Frontal cortex (tissue), 4 donors: ENCODE data around the gene SMIM8. TPM values are rescaled to one million over a fixed set of nuclear protein-coding genes. Genes with fewer than 3 reads are reported as not detected.

Experiments used
- DNase-seq, 2 donors: peaks; one replicate each; pipeline ENCODE4 v3.0.0; 2012; ENCODE audit warnings: low spot score in 2 of 2
- FAIRE-seq: peaks from 2 replicates; lab custom pipeline; 2012; peaks lifted over from hg19 to GRCh38; lab: Jason Lieb, UNC
- total RNA-seq: library from RNA; depleted of rRNA; stranded (reverse); fragments of >200 nt; gene quantifications from one replicate; pipeline ENCODE4 v1.2.3, GENCODE V29; 2014
- donor health status: control.
- donor health status: control.
- donor health status: control.

The SMIM8 gene
- total RNA-seq, 1 donor from 2014 or later, result 29.8 TPM

DNA sequence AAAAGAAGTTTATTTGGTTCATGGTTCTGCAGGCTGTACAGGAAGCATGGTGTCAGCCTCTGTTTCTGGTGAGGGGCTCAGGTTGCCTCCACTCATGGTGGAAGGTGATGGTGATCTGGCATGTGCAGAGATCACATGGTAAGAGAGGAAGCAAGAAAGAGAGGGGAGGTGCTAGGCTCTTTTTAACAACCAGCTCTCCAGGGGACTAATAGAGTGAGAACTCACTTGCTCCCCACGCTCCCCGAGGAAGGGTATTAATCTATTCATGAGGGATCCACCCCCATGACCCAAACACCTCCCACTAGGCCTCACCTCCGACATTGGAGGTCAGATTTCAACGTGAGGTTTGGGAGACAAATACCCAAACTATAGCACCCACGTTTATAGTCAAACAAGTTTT, 10.6 kb downstream of the SMIM8 start:
- FAIRE-seq (no peak), DNase-seq (no peak)

DNA sequence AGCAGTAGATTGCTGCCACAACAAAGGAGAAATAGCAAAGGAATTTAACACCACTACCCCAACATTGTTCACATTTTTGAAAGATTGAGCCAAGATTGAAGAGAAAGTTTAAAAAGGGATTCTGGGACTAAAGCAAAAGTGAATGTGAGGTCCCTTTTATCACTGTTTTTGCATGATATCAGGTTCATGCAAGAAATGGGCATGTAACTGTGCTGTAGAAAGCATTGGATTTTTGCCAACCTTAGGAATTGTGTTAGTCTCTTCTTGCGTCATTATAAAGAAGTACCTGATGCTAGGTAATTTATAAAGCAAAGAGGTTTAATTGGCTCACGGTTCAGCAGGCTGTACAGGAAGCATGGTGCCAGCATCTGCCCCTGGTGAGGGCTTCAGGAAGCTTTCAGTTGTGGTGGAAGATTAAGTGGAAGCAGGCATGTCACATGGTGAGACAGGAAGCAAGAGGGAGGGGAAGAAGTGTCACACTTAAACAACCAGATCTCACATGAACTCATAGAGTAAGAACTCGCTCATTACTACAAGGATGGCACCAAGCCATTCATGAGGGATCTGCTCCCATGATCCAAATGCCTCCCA, 11.3 kb downstream of the SMIM8 start:
- FAIRE-seq (no peak), DNase-seq (no peak)

DNA sequence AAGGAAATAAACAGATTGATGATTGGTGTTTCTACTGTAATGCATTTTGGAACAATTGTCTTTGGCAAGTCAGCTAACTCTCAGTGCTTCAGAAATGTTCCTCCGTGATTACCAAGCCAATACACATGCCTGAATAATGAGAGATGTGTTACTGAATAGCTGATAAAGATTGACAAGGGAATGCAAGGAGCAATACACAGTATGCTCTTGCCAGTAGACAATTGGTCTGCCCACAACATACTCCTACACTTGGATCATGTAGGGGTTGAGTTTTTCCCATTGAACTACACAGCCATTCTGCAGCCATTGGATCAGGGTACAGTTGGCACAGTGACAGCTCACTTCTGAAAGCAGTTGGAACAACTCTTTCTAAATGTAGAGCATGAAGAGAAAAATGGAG, 12.3 kb downstream of the SMIM8 start:
- FAIRE-seq (no peak), DNase-seq (no peak)

DNA sequence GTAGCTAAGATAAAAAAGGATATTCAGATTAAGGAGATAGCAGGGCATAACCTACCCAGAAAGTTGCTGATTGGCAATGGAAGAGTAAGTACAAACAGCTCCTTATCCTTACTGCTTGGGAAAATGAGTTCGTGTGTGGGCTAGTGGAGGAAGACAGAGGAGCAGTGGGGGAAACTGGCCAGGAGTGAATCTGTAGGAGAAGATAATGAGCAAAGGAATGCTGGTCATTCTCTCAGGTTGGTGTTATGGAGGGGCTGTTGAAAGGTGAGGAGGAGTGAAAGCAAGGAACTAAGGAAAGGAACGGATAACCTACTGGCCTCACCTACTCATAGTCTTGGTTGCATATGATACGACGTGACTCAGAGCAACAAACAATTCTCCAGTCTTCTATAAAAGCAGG, 14.0 kb downstream of the SMIM8 start:
- no peak for FAIRE-seq

DNA sequence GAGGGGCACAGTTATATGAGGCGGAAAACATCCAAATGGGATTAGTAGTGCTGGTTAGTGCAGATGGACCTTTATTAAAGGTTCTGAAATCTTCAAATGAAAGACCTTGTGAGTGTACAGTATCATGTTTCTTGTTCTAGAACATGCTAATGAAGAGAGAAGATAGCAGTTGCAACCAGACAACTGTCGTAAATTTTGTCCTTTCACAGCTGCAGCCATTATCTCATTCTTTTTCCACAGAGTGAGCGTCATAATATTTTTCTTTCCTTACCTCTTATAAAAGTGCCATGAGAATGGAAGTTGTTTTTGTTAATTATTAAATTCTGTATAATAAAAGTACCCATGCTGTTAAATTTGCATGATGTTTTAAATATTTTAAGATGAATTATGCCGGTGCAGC, 17.8 kb downstream of the SMIM8 start:
- FAIRE-seq (no peak), DNase-seq (no peak)

More for the DNA sequence above, 14.0 kb downstream of the SMIM8 start:
- DNase-seq, result no peak

DNA sequence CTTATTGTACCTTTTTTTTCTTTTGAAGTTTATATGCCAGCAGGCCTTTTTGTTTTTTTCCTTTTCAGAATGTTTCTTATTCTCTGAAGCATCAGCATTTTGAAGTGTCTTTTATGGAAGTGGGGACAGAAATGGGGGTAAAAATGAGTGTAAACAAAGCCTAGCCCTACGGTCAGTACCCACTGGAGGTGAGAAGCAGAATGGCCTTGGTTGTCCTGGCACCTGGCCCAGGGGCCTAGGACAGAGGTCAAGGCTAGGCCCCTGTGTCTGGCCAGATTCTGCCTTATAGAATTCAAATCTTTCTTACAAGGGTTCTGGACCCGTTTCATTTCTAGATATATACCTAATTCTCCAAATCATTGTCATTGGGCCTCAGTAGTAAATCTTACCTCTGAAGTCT, 18.8 kb downstream of the SMIM8 start:
- no peak for FAIRE-seq
- no peak for DNase-seq

DNA sequence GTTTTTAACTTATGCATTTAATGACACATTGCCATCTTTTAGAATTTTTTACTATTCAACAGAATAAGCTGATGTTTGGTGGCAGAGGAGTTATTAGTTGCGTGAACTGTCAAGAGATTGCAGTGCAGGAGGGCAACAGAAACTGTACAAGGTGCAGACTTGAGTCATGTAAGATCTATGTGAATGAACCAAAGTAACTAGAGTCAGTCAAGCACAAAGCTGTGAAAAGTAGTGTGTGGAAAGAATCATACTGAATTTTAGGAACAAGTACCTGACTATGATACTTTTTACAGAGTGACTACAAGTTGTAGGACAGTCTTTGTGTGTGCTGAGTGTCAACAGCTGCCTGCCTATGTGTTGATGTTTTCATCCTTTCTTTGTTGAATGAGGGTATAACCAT, 19.5 kb downstream of the SMIM8 start:
- no peak for DNase-seq
- FAIRE-seq, result no peak

DNA sequence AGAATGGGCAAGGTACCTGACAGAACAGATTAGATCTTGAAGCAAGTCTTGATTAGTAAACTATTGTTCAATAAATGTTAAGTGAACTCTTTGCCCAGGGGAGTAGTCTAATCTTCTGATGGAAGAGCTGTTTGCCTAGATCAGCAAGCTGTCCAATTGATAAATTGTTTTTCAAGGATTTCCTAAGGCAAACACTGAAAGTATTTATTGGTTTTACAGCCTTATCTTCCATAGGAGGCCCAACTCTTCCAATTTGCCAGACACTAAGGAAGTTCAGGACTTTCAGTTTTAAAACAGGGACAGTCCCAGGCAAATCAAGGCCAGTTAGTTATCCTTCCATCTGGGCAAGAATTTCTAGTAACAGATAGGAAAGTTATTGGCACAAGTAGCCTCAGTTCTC, 20.4 kb downstream of the SMIM8 start:
- FAIRE-seq (no peak), DNase-seq (no peak)

DNA sequence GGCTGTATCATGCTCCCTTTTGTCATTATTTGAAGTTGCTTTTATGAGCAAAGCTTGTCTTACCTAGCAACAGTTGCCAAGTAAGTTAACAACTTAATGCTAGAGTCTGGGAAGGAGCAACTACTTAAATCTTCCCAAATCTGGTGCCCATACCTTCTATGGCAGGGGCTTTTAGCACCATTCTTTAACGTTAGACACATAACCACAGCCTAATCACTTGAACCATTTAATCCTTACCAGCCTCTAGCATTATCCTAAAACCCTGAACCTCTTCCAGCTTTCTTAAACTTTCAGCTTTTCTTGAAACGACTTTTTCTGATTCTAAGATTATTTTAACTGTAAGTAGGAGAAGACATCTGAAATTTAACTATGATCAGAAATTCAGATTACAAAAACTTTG, 22.3 kb downstream of the SMIM8 start, which contains the start of gene C6orf163:
TSS of gene C6orf163 (plus strand) at position 83 of the 400 bp plus-strand sequence. CDS start at position 370, 287 bp downstream.
- FAIRE-seq (no peak), DNase-seq (no peak)

DNA sequence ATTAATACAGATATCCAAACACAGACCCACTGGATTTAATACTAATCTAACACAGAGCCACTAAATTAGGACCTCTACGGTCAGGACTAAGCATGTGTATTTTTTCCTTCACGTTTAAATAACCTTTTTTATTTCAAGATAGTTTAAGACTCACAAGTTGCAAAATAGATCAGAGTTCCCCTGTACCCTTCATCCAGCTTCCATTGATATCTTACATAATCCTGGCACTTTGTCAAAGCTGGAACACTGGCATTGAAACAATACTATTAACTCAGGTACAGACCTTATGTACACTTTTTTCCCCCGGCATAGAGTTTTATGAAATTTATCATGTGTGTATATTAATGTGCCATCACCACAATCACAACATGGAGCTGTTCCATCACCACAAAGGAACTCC, 24.3 kb downstream of the SMIM8 start:
- DNase-seq (no peak), FAIRE-seq (no peak)

DNA sequence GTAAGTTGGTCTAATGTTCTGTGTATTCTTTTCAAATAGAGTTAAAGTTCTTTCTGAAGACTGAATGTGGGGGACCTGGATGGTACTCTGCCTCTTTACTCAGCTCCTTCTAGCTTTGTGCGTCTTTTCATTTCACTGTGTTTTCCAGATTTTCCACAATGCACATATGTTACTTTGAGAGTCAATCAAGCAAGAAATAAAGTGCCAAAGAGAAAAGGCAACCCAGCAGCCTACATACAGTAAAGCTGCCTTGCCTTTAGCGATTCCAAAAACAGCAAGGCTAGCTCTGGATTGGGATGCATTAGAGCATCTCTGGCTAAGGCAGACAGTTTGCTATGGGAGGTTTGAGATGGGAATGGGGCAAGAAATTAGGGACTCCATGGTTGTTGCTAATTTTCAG, 27.5 kb downstream of the SMIM8 start:
- DNase-seq (no peak), FAIRE-seq (no peak)

DNA sequence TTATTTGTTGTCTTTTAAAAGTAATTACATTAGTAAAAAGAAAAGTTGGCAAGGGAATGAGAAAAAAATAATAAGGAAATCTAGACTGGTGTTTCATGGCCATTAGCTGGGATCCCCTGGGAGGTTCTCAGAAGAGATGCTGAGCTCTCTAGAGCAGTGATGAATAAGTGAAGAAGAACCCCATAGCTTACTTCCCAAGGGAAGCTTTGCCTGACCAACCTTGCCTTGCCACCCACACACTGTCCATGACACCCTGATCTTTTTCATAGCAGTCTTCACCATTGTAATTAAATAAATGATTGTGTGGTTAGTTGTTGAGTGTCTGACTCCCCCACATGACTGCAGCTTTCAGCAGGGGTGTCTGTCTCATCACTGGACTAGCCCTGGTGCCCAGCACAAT, 28.1 kb downstream of the SMIM8 start:
- FAIRE-seq, result no peak
- DNase-seq, result no peak

DNA sequence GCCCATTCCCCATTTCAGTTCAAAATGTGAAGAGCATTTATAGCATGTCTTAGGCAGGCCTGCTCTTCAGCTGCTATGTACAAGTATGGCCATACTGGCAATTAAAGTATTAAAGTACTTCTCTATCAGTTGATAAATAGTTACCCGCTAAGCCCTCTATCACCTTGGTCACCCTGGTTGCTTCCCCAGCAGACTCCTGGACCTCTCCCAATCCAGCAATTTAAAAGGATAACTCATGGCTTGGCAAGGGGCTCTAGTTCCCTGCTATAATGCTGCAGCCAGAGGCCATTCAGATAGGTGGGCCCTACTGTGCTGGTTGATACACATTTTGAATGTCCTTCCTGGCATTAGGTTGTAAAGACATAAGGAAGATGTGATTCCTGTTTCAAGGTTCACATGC, 29.2 kb downstream of the SMIM8 start:
- FAIRE-seq, result no peak

DNA sequence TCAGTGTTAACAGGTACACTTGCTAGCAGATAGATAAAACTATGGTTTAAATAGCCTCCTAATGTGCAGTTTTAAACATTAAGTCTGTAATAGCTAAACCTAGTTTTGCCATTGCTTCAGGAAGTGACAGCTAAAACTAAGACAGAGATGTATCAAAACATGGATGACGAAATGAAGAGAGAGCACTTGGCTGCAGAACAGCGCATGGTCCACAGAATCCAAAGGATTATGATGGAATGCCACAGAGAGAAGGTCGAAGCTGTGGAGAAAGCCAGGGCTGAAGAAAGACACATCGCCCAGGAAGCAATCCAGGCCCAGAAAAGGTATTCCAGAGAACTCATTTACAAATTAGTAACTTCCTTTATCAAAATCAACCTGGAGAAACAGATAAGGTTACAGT, 33.8 kb downstream of the SMIM8 start:
- no peak for FAIRE-seq
- DNase-seq, result no peak

More for the DNA sequence above, 29.2 kb downstream of the SMIM8 start:
- no peak for DNase-seq

DNA sequence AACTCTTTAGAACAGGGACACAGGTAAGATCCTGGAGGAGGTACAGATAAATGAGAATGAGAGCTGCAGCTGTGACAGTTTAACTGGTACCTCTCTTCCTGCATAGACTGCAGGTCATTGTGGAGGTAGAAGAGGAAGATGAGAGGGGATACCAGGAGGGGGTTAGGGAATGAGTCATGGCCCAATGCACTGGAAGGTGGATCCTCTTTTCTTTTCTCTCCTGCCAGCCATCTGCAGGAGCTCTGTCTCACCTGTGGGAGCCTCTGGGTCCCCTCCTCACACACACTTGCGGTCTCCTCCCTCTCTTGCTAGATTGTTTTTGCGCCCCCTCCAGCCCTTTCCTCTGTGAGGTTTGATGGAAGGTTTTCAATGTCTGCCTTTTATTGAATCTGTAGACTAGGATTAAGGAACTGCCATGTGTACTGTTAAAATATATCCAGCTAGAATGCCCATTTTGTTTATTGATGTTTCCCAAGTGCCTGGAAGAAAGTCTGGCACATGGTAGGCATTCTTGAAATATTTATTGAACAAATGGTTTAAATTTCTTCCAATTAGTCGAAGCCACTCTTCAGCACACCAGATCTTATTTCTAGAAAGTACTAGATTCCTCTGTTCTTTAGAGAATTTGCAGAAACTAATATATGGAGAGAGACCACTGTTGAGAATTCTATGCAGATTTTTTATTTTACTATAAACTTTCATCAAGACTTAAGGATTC, 35.2 kb downstream of the SMIM8 start:
- FAIRE-seq, result no peak
- no peak for DNase-seq

DNA sequence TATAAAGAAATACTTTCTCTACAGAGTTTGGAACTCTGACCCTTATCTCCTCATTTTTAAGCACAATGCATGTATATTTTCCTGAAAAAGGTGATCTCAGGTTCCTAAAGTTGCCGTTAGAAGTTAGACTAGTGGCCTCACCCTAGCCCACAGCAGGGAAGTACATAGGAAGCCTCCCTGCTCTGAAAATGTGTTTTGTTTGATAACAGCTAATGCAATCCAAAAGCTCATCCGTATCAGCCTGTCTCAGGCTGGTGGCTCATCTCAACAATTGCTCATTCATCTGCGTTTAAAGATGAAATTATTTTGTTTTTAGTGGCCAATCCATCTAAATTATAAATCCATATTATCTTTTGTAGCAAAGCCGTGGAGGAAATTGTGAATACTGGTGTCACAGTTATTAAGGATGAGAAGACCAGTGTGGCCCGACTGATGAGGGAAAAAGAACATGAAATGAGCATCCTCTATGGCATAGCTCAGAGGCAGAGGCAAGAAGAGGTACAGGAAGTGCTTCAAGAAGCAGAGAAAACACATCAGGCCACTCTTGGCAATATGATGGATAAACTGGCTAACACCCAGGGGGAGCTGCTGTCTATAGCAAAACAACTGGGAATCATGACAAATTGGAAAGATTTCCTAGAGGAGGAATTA, 42.3 kb downstream of the SMIM8 start:
- FAIRE-seq, result no peak

DNA sequence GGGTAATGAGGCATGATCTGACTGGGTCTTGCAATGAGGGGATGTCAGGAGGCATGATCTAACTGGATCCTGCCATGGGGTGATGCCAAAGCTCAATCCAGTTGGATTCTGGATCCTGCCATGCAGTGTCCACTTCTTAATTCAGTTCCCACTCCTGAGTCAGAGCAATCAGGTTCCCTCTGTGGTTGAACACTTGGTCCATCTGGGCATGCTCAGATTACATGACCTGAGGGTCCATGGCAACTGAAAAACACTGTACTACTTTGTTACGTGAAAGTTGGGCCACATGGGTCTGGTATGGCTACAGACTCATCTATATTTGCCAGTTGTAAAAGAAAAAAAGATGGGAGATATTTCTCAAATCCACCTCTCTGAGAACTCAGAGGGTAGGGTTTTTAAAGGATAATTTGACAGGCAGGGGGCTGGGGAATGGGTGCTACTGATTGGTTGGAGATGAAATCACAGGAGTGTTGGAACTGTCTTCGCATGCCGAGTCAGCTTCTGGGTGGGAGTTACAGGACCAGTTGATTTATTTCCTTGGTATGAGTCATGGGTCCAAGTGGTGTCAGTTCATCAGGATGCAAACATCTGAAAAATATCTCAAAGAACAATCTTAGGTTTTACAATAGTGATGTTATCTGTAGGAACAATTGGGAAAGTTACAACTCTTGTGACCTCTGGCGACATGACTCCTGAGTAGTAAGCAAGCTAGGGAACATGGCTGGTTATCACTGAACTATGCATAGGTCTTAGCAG, 43.9 kb downstream of the SMIM8 start:
- FAIRE-seq, result no peak

More for the DNA sequence above, 42.3 kb downstream of the SMIM8 start:
- DNase-seq, result no peak

DNA sequence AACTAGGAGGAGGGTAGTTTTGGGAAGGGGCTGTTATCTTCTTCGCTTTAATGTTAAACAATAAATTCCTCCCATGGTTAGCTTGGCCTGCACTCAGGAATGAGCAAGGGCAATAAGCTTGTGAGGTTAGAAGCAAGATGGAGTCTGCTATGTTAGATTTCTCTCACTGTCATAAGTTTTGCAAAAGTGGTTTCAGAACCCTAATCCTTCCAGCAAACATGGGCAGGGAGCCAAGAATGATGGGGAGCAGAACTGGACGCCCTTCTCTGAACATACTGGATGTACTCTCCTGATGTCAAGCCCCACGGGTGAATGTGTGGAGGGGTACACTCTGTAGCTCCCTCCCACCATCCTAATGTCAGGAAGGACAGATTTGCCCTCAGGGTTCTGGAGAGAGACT, 44.5 kb downstream of the SMIM8 start:
- DNase-seq, result no peak
- FAIRE-seq, result no peak

More for the DNA sequence above, 43.9 kb downstream of the SMIM8 start:
- no peak for DNase-seq

DNA sequence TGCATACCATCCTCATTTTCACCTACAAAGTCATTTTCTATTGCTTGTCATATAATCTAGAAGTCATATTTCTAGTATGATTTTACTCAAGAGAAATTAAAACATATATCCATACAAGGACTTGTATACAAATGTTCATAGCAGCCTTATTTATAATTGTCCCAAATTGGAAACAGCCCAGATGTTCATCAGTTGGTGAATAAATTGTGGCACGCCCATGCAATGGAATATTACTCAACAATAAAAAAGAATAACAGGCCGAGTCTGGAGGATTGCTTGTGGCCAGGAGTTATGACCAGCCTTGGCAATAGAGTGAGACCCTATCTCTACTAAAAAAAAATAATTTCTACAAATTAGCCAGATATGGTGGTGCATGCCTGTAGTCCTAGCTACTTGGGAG, 51.0 kb downstream of the SMIM8 start:
- DNase-seq (no peak), FAIRE-seq (no peak)

DNA sequence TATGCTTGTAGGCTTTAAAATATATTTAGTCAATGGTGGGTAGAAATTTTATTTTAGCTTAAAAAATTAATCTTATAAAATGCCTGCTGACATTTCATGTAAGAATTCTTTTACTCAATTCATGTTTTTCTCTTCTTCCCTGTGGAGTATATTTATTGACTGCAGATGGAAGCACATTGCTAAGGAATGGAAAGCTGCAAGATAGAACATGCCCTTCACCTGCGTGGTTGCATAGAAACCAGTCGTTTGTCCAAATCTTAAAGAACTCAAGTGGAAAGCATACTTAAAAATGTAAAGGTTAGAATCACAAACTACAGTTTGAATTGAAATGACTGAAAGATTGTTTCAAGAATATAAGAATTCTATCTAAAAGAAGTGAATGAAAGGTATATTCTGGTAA, 52.9 kb downstream of the SMIM8 start:
- FAIRE-seq, result no peak
- DNase-seq, result no peak

DNA sequence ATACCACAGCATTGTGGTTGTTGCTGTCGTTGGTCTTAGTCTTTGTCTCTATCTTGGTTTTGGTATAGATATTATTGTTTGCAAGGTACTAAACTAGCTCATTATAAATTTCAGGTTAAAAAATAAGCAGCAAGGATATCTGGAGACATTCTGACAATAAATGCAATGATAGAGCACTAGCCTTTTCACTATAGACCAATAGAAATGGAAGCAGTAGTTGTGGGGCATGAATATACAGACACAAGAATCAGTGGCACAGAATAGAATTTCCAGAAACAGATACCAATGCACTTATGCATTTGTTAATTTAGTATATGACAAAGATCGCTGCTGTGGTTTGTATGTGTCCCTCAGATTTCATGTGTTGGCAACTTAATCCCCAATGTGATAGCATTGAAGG, 54.3 kb downstream of the SMIM8 start:
- DNase-seq (no peak), FAIRE-seq (no peak)
